GM19372 (cell line): Measurements from ENCODE around the gene PRTFDC1.
"Not testable (repeated sequence)": the region's sequence is repeated elsewhere in the genome, so short reads cannot be mapped to it uniquely, and the experiment has no call there.

Source experiments
- ATAC-seq: cut with Tn5 transposase; IDR thresholded peaks from one replicate; pipeline ENCODE4 v1.9.1; 2021; ENCODE audit warnings: mild to moderate bottlenecking, low read depth, moderate library complexity; ENCODE audit not compliant: unreplicated experiment

PRTFDC1 gene, protein sequence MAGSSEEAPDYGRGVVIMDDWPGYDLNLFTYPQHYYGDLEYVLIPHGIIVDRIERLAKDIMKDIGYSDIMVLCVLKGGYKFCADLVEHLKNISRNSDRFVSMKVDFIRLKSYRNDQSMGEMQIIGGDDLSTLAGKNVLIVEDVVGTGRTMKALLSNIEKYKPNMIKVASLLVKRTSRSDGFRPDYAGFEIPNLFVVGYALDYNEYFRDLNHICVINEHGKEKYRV

DNA sequence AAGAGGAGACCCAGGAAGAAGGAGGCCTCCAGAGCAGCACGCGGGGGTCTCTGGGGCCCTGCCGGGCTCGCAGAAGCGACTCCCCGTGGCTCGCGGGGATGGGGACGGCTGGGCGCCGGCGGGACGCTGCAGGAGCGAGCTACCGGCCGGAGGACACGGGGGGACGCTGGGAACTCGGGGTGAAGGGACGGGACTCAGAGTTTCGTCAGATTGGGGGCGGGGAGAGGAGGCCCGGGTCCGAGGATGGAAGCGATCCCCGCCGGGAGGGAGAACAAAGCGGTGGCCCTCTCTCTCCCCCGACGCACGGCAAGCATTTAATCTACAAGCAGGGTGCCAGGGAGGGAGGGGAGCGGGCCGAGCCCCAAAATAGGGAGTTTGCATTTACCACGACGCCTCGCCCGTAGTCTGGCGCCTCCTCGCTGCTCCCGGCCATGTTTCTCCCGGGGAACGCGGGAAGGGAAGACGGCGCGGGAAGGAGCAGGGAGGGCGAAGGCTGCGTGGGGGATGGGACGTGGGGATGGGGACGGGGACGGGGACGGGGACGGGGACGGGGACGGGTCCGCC, at the start of gene PRTFDC1:
PRTFDC1 (minus strand) TSS at position 464 of the 564 bp plus-strand sequence; CDS start at position 433, 31 bp downstream.
- ATAC-seq, result peak; percentile 42

DNA sequence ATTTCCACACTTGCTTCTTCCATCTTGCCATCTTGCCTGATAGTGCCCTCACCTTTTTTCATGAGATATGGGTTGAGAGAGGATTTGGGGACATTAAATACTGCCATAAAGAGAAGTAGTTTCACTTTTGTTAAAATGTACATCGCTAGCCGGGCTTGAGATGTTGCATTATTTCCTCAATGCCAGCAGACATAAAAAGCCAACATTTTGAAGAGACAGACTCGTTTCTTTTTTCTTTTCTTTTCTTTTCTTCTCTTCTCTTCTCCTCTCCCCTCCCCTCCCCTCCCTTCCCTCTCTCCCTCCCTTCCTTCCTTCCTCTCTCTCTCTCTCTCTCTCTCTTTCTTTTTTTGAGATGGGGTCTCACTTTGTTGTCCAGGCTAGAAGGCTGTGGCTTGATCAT, 45.6 kb upstream of the PRTFDC1 start:
- ATAC-seq, result no peak

DNA sequence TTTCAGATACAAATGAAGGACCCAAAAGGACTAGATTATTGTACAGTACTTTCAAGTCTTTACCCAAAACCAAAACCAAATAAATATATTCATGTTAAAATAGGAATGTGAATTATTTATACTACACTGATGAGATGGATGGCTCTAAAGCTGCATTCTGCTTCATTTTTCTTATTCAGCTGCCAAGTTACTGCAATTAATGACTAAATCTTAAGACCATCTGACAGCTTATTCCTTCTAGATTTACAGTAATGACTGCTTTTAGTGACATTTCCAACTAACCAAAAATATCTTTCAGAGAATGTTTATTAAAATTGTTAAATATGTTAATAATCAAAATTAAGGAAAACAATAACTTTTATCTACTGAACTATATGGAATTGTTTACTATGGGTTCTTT, 42.7 kb upstream of the PRTFDC1 start:
- no peak for ATAC-seq

DNA sequence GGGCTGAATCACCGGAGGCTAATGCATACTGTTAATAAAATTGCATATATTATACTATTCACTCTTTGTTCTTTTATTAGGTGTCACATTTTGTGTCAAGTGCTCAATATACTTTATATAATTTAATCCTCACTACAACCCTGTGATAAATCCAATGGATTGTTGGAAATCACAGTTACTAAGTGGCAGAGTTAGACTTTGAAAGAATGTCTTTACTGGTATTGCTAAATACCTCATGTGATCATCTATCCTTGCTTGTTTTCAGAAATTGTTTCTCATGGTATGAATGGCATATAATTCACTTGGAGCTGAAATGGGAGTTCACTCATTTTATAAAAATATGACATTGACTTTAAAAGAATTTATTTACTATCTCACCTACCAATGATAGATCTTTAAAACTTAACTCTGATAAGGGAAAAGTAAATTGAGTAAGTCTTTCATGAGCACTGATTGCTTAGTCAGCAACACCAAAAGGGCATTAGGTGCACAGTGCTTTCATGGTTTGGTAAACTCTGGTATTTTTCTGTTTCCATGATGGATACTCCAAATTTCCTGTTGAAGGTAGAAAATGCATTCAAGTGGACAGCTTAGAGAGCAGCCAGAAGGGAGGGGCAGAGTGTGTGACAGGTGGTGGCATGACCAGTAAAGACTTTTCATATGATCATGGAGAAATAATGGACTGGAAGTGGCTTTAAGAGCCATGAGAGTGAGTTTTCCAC, 41.0 kb upstream of the PRTFDC1 start:
- ATAC-seq, result no peak

GRCh38 chr10:24992512-24993133, 40.2 kb upstream of the PRTFDC1 start:
- no peak for ATAC-seq

DNA sequence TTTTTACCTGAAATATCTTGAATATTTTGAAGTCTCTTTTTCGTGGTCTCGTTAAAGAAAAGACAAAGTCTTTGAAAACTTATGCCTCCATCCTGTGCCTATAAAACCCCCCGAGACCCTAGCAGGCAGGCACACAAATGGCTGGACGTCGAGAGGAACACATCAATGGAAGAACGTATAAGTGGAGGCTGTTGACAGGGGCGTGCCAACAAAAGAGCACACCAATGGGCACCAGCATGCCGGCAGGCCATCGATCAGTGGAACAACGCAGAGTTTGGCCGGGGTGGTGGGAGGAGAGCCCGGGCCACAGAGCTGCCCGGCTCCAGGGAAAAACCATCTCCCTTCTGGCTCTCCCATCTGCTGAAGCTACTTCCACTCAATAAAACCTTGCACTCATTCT, 38.9 kb upstream of the PRTFDC1 start:
- no peak for ATAC-seq

- no peak for ATAC-seq
Observed at GRCh38 chr10:24989867-24990266, 37.5 kb upstream of the PRTFDC1 start.

GRCh38 chr10:24988831-24989640, 36.6 kb upstream of the PRTFDC1 start:
- ATAC-seq, result no peak

GRCh38 chr10:24984906-24985305, 32.5 kb upstream of the PRTFDC1 start:
- ATAC-seq, result no peak

DNA sequence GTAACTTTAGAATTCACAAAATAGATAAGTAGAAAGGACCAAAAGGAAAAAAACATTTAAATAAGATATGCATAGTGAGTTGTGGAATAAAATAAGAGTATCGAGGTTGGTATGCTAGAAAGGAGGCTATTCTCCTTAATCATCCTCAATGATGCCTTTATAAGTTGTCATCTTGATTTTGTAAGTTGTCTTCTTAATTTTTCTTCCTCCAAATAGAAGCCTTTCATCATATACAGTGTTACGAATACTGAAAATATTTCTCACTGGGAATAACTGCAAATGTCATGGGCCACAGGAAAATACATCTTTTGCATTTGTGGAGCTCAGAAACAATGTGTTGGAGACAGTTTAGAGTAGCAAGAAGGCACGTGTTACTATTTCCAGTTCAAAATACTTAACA, 31.5 kb upstream of the PRTFDC1 start:
- ATAC-seq, result no peak

- ATAC-seq, result no peak
Observed at GRCh38 chr10:24983130-24983529, 30.7 kb upstream of the PRTFDC1 start.

- ATAC-seq, result peak; percentile 63
Observed at GRCh38 chr10:24982319-24983112, 30.1 kb upstream of the PRTFDC1 start.

DNA sequence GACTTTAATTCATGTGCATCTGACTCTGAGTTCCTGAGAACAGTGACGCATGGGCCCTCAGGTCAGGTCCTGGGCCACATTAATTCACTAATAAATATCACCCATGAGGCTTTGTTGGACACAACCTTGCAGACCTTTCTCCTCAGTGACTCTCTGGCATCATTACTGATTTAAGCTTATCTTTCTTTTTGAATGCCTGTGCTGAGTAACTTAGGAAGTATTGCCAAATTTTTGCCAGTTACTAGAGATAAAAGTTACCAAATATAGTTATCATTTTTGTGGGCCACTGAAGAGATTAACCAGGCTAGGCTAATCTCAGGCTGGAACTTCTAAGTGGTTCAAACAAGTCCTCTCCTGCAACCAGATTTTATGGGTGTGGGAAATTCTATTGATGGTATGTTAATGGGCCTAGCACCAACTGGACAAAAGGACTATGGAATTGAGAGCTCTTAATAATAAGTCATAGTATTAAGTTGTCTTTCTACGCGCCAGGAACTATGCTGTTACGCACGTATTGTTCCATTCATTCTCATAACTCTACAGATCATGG, 28.8 kb upstream of the PRTFDC1 start:
- ATAC-seq, result no peak

DNA sequence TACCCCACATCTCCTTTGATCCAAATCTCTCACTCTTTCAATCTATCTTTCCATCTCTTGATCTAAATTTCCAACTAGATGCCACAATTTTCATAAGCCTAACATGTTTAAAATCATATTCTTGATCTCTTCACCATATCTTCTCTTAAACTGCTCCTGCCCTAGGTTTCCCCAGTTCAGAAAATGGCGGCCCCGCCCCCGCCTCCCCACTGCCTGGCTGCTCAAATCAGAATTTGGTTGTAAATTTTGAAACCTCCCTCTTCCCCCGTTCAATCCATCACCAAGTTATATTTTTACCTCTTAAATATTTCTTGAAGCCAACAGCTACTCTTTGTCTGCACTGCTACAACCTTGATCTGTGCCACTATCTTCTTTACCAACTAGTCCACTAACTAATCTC, 27.3 kb upstream of the PRTFDC1 start:
- ATAC-seq, result no peak

DNA sequence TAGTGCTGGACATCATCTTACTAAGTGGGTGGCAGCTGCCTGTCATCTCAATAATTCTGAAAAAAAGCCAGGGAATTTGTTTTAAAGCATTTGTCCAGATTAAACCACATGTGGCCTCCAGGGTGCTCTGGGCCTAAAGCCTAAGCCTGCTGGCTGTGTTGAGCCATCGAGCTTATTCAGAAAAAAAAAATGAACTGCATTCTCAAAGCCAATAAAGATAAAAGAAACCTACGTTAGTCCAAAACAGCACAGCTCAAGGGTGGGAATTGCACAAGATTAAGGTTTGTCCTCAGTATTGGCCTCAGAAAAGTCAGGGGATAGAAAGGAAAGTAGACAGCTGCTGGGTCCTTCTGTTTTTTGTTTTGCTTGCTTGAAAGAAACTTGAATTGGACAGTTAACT, 22.6 kb upstream of the PRTFDC1 start:
- ATAC-seq, result no peak

GRCh38 chr10:24973163-24973562, 20.8 kb upstream of the PRTFDC1 start:
- no peak for ATAC-seq

DNA sequence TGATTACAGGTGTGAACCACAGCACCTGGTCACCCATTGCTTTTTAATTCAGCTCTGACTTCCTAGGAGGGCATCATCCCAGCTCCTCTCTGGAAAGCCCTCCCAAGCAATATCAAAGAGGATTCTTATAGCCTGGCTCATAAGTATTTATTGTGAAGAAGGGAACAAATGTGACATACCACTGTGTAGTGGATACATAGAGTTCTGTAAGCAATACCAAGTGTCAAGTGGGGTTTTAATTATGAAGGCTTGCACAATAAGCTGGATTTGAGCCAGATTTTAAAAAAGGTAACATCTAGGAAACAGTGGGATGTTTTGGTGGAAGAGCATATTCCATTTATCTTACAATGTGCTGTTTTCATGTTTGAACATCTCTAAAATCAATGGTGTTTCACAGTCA, 19.0 kb upstream of the PRTFDC1 start:
- ATAC-seq, result no peak

DNA sequence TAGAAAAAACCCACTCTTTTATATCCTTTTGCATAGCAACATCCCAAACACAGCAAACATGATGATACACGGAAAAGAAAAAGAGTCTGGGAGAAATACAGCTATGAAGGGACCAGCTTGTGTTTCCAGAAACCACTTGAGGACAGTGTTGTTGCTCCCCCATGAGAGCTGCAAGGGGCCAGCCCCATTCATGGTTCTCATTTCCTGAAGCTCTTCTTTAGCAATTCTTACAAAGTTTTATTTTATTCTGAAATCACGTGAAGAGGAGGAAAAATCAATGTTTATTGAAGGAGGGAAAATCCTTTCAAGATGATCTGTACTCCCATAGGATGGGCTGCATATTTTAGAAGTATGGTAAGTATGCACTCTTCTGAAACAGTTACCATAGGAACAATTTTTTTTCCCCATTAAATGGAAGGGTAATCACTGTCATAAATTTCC, 17.5 kb upstream of the PRTFDC1 start:
- no peak for ATAC-seq

- ATAC-seq, result not testable (repeated sequence)
Observed at GRCh38 chr10:24968951-24969350, 16.5 kb upstream of the PRTFDC1 start.
